Neural cell (in vitro differentiated cells): ENCODE results near the gene ACCSL. TPM values are rescaled to one million over a fixed set of nuclear protein-coding genes. Genes with fewer than 3 reads are reported as not detected.

Experiments
- H2AFZ ChIP-seq: fragments of 200-600, 300-800 bp; sonication (generic), shearing (Covaris generic); 2 replicates; pipeline ENCODE4 v1.6.0; 2014; ENCODE audit warnings: low read depth, mild to moderate bottlenecking, antibody characterized with exemption, low read length, moderate library complexity
- H3F3A ChIP-seq: fragments of 200-600 bp; shearing (Covaris generic); 2 replicates; pipeline ENCODE4 v1.6.1; 2016; ENCODE audit warnings: mild to moderate bottlenecking, moderate library complexity, mixed read lengths, antibody characterized with exemption, low read length; ENCODE audit not compliant: insufficient read depth, poor library complexity, severe bottlenecking
- H3K27ac ChIP-seq: fragments of 200-600, 300-800 bp; sonication (generic), shearing (Covaris generic); 2 replicates; pipeline ENCODE4 v1.5.1; 2014; ENCODE audit warnings: mild to moderate bottlenecking, low read length, moderate library complexity
- H3K27me3 ChIP-seq: fragments of 300-800, 200-600 bp; sonication (generic), shearing (Covaris generic); 2 replicates; pipeline ENCODE4 v1.6.0; 2014; ENCODE audit warnings: mild to moderate bottlenecking, low read depth, low read length, moderate library complexity; ENCODE audit not compliant: insufficient read depth
- H3K36me3 ChIP-seq: fragments of 300-800, 200-600 bp; sonication (generic), shearing (Covaris generic); 2 replicates; pipeline ENCODE4 v1.5.1; 2014; ENCODE audit warnings: mild to moderate bottlenecking, antibody characterized with exemption, low read length, moderate library complexity; ENCODE audit not compliant: insufficient read depth
- H3K4me2 ChIP-seq: fragments of 300-800, 200-600 bp; sonication (generic), shearing (Covaris generic); 2 replicates; pipeline ENCODE4 v1.6.0; 2014; ENCODE audit warnings: mild to moderate bottlenecking, low read length
- H3K4me3 ChIP-seq: fragments of 300-800, 200-600 bp; sonication (generic), shearing (Covaris generic); 2 replicates; pipeline ENCODE4 v1.5.1; 2014; ENCODE audit warnings: mild to moderate bottlenecking, low read length, moderate library complexity
- H3K79me2 ChIP-seq: fragments of 200-600 bp; shearing (Covaris generic); replicated peaks from 2 replicates; pipeline ENCODE4 v1.6.0; 2014; ENCODE audit warnings: mild to moderate bottlenecking, low read length, moderate library complexity; ENCODE audit not compliant: insufficient read depth
- H3K9ac ChIP-seq: fragments of 300-800, 200-600 bp; sonication (generic), shearing (Covaris generic); 2 replicates; pipeline ENCODE4 v1.6.1; 2016; ENCODE audit warnings: mild to moderate bottlenecking, low read length, mixed read lengths
- H3K9me2 ChIP-seq: fragments of 200-600 bp; shearing (Covaris generic); 2 replicates; pipeline ENCODE4 v1.6.1; 2016; ENCODE audit warnings: mild to moderate bottlenecking, low read length, mixed read lengths; ENCODE audit not compliant: insufficient read depth
- H3K9me3 ChIP-seq: fragments of 200-600, 300-800 bp; sonication (generic), shearing (Covaris generic); 2 replicates; pipeline ENCODE4 v1.6.1; 2016; ENCODE audit warnings: mild to moderate bottlenecking, mixed run types, low read length, moderate library complexity, mixed read lengths
- H4K20me1 ChIP-seq: fragments of 200-600 bp; shearing (Covaris generic); 2 replicates; pipeline ENCODE4 v1.6.1; 2016; ENCODE audit warnings: mild to moderate bottlenecking, mixed run types; ENCODE audit not compliant: insufficient read depth
- CTCF ChIP-seq: fragments of 450-650 bp; IDR thresholded peaks from 2 replicates; pipeline ENCODE4 v1.5.1; 2014; ENCODE audit warnings: antibody characterized with exemption, mild to moderate bottlenecking, moderate library complexity; ENCODE audit not compliant: poor library complexity, severe bottlenecking
- EP300 ChIP-seq: fragments of 450-650 bp; conservative IDR thresholded peaks from 2 replicates; pipeline ENCODE4 v1.6.1; 2014; ENCODE audit warnings: antibody characterized with exemption, mild to moderate bottlenecking, moderate library complexity; ENCODE audit not compliant: poor library complexity, severe bottlenecking
- EZH2 ChIP-seq: fragments of 200-600, 300-800 bp; shearing (Covaris generic), sonication (generic); IDR thresholded peaks from 2 replicates; pipeline ENCODE4 v1.6.1; 2014; ENCODE audit warnings: antibody characterized with exemption, low read length, borderline replicate concordance, mild to moderate bottlenecking; ENCODE audit not compliant: insufficient read depth, poor library complexity, severe bottlenecking
- MXI1 ChIP-seq: fragments of 450-650 bp; conservative IDR thresholded peaks from 2 replicates; pipeline ENCODE4 v1.6.1; 2014; ENCODE audit warnings: antibody characterized with exemption, mild to moderate bottlenecking; ENCODE audit not compliant: poor library complexity, severe bottlenecking
- POLR2AphosphoS5 ChIP-seq: IDR thresholded peaks from 2 replicates; pipeline ENCODE4 v1.6.1; 2012
- RAD21 ChIP-seq: fragments of 450-650 bp; conservative IDR thresholded peaks from 2 replicates; pipeline ENCODE4 v1.6.1; 2014; ENCODE audit warnings: antibody characterized with exemption, mild to moderate bottlenecking, moderate library complexity
- REST ChIP-seq: IDR thresholded peaks from 2 replicates; pipeline ENCODE4 v1.6.1; 2012; ENCODE audit warnings: borderline replicate concordance
- SMC3 ChIP-seq: fragments of 450-650 bp; conservative IDR thresholded peaks from 2 replicates; pipeline ENCODE4 v1.6.1; 2014; ENCODE audit warnings: antibody characterized with exemption, mild to moderate bottlenecking, moderate library complexity; ENCODE audit not compliant: poor library complexity
- TAF1 ChIP-seq: IDR thresholded peaks from 2 replicates; pipeline ENCODE4 v1.6.1; 2012; ENCODE audit warnings: low read depth
- polyA plus RNA-seq: library from polyadenylated mRNA; depleted of rRNA; stranded (reverse); fragments of >200 nt; gene quantifications from 2 replicates; pipeline ENCODE4 v1.2.3, GENCODE V29; 2014

ACCSL gene
- polyA plus RNA-seq, 1 donor from 2014 or later: not detected

GRCh38 chr11:44047298-44047697 lies 483 bp upstream of the ACCSL start:
- no peaks in the 10 kb centered on the region for H4K20me1 ChIP-seq
- H3K79me2 ChIP-seq: no peaks in the 10 kb centered on the region
- TF ChIP-seq MXI1 (no peak), TAF1 (no peak), RAD21 (no peak), POLR2AphosphoS5 (no peak), SMC3 (no peak), EP300 (no peak)
- no peak overlapping the region for H3K27ac ChIP-seq
- no peaks in the 10 kb centered on the region for H3K9me3 ChIP-seq
- H3K4me2 ChIP-seq: no peak overlapping the region
- H3K4me3 ChIP-seq: no peak overlapping the region
- no peaks in the 10 kb centered on the region for H3F3A ChIP-seq
- H3K27me3 ChIP-seq: no peaks in the 10 kb centered on the region
- H2AFZ ChIP-seq: no peak overlapping the region
- H3K9ac ChIP-seq: no peak overlapping the region
- H3K9me2 ChIP-seq: no peaks in the 10 kb centered on the region
- H3K36me3 ChIP-seq: no peaks in the 10 kb centered on the region

GRCh38 chr11:44049832-44050231 lies 2.1 kb downstream of the ACCSL start:
- H3K36me3 ChIP-seq: no peaks in the 10 kb centered on the region
- no peak overlapping the region for H2AFZ ChIP-seq
- H3K27ac ChIP-seq: no peak overlapping the region
- H3K79me2 ChIP-seq: no peaks in the 10 kb centered on the region
- no peaks in the 10 kb centered on the region for H3K27me3 ChIP-seq
- no peak overlapping the region for H3K4me2 ChIP-seq
- no peaks in the 10 kb centered on the region for H3K9me2 ChIP-seq
- H3F3A ChIP-seq: no peaks in the 10 kb centered on the region
- no peak for TF ChIP-seq MXI1
- no peak for TF ChIP-seq RAD21
- TF ChIP-seq REST: no peak
- no peak for TF ChIP-seq EZH2
- TF ChIP-seq TAF1: no peak
- no peak for TF ChIP-seq POLR2AphosphoS5
- no peak for TF ChIP-seq EP300
- H3K4me3 ChIP-seq: no peak overlapping the region
- H3K9ac ChIP-seq: no peak overlapping the region
- H4K20me1 ChIP-seq: no peaks in the 10 kb centered on the region
- H3K9me3 ChIP-seq: no peaks in the 10 kb centered on the region

- Histone ChIP-seq H3K4me2 (no peak overlapping the region), H3K27me3 (no peaks in the 10 kb centered on the region), H2AFZ (no peak overlapping the region), H3K36me3 (no peaks in the 10 kb centered on the region), H3K27ac (no peak overlapping the region), H4K20me1 (no peaks in the 10 kb centered on the region), H3F3A (no peaks in the 10 kb centered on the region), H3K9ac (no peak overlapping the region), H3K9me3 (no peaks in the 10 kb centered on the region), H3K79me2 (no peaks in the 10 kb centered on the region), H3K4me3 (no peak overlapping the region), H3K9me2 (no peaks in the 10 kb centered on the region)
- TF ChIP-seq CTCF: no peak
- no peak for TF ChIP-seq SMC3
- TF ChIP-seq REST: no peak
- TF ChIP-seq POLR2AphosphoS5: no peak
- no peak for TF ChIP-seq MXI1
- TF ChIP-seq TAF1: no peak
- TF ChIP-seq EZH2: no peak
- TF ChIP-seq EP300: no peak
- no peak for TF ChIP-seq RAD21
Measured at GRCh38 chr11:44051171-44051570, 3.4 kb downstream of the ACCSL start.
